ENCODE results near the gene BTBD7. TPM values are rescaled to one million over a fixed set of nuclear protein-coding genes. Genes with fewer than 3 reads are reported as not detected.

Gene BTBD7
- polyA plus RNA-seq, 1 donor (not counting 4 experiments of a cell fraction or from before 2014, with no cell fraction given): 25.1 TPM

GRCh38 chr14:93347850-93348249 lies 15.0 kb upstream of the BTBD7 start:
- no peak overlapping the region for H2AFZ ChIP-seq (ENCODE audit: control insufficient read depth, low read length)
- no peak overlapping the region for H3K4me2 ChIP-seq (ENCODE audit: control insufficient read depth, extremely low read depth, insufficient read depth, low read depth, low read length)
- no peaks in the 10 kb centered on the region for H3K27me3 ChIP-seq (ENCODE audit: control insufficient read depth, extremely low read depth, insufficient read depth, low read length)
- H3K27ac ChIP-seq (ENCODE audit: control insufficient read depth, insufficient read depth, low read length): no peak overlapping the region
- no peaks in the 10 kb centered on the region for H3K36me3 ChIP-seq (ENCODE audit: control insufficient read depth in 2 of 2, extremely low read depth in 1 of 2, insufficient read depth in 2 of 2, low read length in 2 of 2)
- H3K9ac ChIP-seq (ENCODE audit: control insufficient read depth, extremely low read depth, insufficient read depth, low read length): no peak overlapping the region
- no peaks in the 10 kb centered on the region for H3K4me1 ChIP-seq (ENCODE audit: control insufficient read depth, extremely low read depth, insufficient read depth, low read length)
- H3K9me3 ChIP-seq (ENCODE audit: control insufficient read depth, low read depth, low read length): no peaks in the 10 kb centered on the region
- H3K9me1 ChIP-seq (ENCODE audit: control insufficient read depth, extremely low read depth, insufficient read depth, low read length): no peaks in the 10 kb centered on the region
- FAIRE-seq (no peak), DNase-seq (ENCODE audit: low read depth, low spot score) (no peak)
- dilution Hi-C loops (cut with MboI; ENCODE audit: extremely low pct_ligation_motif_present, low sequenced_read_pairs): no loop called here
- H3K79me2 ChIP-seq (ENCODE audit: control insufficient read depth, insufficient read depth, low read length): no peaks in the 10 kb centered on the region
- no peaks in the 10 kb centered on the region for H4K20me1 ChIP-seq (ENCODE audit: control insufficient read depth, extremely low read depth, insufficient read depth, low read length)
- no peak for TF ChIP-seq CTCF (optimal IDR thresholded peaks at IDR 0.05 in 1 of 3, IDR thresholded peaks at IDR 0.05 in 1 of 3, conservative IDR thresholded peaks at IDR 0.05 in 1 of 3; ENCODE audit: extremely low read depth in 1 of 3, insufficient read depth in 2 of 3, low read length in 3 of 3)
- no peak for TF ChIP-seq EZH2 (IDR thresholded peaks at IDR 0.05; ENCODE audit: low read length)
- H3K4me3 ChIP-seq (ENCODE audit: control insufficient read depth in 2 of 3, extremely low read depth in 1 of 3, insufficient read depth in 2 of 3, low read depth in 1 of 3, low read length in 3 of 3): no peak overlapping the region

- no peaks in the 10 kb centered on the region for H3K79me2 ChIP-seq (ENCODE audit: control insufficient read depth, insufficient read depth, low read length)
- H3K4me3 ChIP-seq (ENCODE audit: control insufficient read depth in 2 of 3, extremely low read depth in 1 of 3, insufficient read depth in 2 of 3, low read depth in 1 of 3, low read length in 3 of 3): no peak within 1 kb of the TSS
- FAIRE-seq (no peak), DNase-seq (ENCODE audit: low read depth, low spot score) (no peak)
- no peak within 1 kb of the TSS for H2AFZ ChIP-seq (ENCODE audit: control insufficient read depth, low read length)
- H3K27ac ChIP-seq (ENCODE audit: control insufficient read depth, insufficient read depth, low read length): no peak within 1 kb of the TSS
- dilution Hi-C loops (cut with MboI; ENCODE audit: extremely low pct_ligation_motif_present, low sequenced_read_pairs): no loop called here
- H3K9me3 ChIP-seq (ENCODE audit: control insufficient read depth, low read depth, low read length): no peaks in the 10 kb centered on the region
- no peak within 1 kb of the TSS for H3K4me2 ChIP-seq (ENCODE audit: control insufficient read depth, extremely low read depth, insufficient read depth, low read depth, low read length)
- H4K20me1 ChIP-seq (ENCODE audit: control insufficient read depth, extremely low read depth, insufficient read depth, low read length): no peaks in the 10 kb centered on the region
- TF ChIP-seq CTCF (optimal IDR thresholded peaks at IDR 0.05 in 1 of 3, IDR thresholded peaks at IDR 0.05 in 1 of 3, conservative IDR thresholded peaks at IDR 0.05 in 1 of 3; ENCODE audit: extremely low read depth in 1 of 3, insufficient read depth in 2 of 3, low read length in 3 of 3) (no peak), EZH2 (IDR thresholded peaks at IDR 0.05; ENCODE audit: low read length) (no peak)
- H3K4me1 ChIP-seq (ENCODE audit: control insufficient read depth, extremely low read depth, insufficient read depth, low read length): no peaks in the 10 kb centered on the region
- H3K27me3 ChIP-seq (ENCODE audit: control insufficient read depth, extremely low read depth, insufficient read depth, low read length): no peaks in the 10 kb centered on the region
- H3K9me1 ChIP-seq (ENCODE audit: control insufficient read depth, extremely low read depth, insufficient read depth, low read length): no peaks in the 10 kb centered on the region
- no peaks in the 10 kb centered on the region for H3K36me3 ChIP-seq (ENCODE audit: control insufficient read depth in 2 of 2, extremely low read depth in 1 of 2, insufficient read depth in 2 of 2, low read length in 2 of 2)
- H3K9ac ChIP-seq (ENCODE audit: control insufficient read depth, extremely low read depth, insufficient read depth, low read length): no peak within 1 kb of the TSS
These were observed 14.3 kb upstream of the BTBD7 start, which contains the start of gene COX8C for GRCh38 chr14:93346926-93347721. Gene COX8C, plus strand, starts transcription at chr14:93347182. Its CDS starts 87 bp downstream, at chr14:93347269.
